ENCODE data around the gene CDC34.

Gene CDC34

DNA sequence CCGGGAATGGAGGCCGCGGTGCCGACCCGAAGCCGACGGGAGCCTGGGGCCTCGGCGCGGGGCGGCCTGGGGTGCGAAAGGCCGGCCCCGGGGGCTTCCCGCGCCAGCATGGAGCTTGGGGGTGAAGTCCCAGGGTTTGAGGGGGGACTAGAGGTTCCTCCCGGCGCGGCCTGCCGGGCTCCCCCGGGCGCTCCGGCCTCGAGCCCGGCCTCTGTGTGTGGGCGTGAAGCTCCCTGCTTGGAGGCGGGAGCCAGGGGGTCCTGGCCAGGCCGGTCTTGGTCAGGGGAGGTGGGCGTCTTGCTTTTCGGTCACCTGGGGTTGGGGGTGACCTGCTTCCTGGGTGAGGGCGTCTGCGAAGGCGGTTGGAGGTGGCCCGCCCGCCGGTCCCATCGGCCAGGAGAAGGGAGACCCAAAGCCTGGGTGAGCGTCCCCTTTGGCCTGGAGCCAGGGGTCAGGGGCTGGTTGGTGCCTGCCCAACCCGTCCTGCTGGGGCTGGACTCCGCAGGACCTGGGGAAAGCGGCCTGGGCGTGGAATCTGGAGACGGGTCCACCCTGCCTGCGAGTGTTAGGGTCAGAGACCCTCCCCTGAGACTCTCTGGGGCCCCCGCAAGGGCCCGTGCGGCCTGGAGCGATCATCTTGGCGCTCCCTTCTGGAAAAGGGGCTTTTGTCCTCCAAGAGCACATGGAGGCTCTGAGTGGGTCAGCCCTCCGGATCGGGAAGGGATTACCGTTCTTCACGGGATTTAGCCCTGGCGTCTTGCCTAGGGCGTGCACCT lies 41.4 kb downstream of the CDC34 start:
- H3K4me3 ChIP-seq (ENCODE audit: insufficient read depth, low read length, poor library complexity, severe bottlenecking): peak overlapping the region; percentile 70
- peak overlapping the region; percentile 17 for H2AFZ ChIP-seq (ENCODE audit: low read depth, low read length, severe bottlenecking)
- peak overlapping the region; percentile 80 for H3K9ac ChIP-seq (ENCODE audit: low read length)
- no peaks in the 10 kb centered on the region for H4K20me1 ChIP-seq (ENCODE audit: low read depth, low read length)
- no peaks in the 10 kb centered on the region for H3K27me3 ChIP-seq (ENCODE audit: low read length)
- TF ChIP-seq, protein P1, sequence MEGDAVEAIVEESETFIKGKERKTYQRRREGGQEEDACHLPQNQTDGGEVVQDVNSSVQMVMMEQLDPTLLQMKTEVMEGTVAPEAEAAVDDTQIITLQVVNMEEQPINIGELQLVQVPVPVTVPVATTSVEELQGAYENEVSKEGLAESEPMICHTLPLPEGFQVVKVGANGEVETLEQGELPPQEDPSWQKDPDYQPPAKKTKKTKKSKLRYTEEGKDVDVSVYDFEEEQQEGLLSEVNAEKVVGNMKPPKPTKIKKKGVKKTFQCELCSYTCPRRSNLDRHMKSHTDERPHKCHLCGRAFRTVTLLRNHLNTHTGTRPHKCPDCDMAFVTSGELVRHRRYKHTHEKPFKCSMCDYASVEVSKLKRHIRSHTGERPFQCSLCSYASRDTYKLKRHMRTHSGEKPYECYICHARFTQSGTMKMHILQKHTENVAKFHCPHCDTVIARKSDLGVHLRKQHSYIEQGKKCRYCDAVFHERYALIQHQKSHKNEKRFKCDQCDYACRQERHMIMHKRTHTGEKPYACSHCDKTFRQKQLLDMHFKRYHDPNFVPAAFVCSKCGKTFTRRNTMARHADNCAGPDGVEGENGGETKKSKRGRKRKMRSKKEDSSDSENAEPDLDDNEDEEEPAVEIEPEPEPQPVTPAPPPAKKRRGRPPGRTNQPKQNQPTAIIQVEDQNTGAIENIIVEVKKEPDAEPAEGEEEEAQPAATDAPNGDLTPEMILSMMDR (IDR thresholded peaks at IDR 0.05; ENCODE audit: insufficient read depth, low read length, poor library complexity, severe bottlenecking): no peak
- no peak for TF ChIP-seq EZH2phosphoT487 (conservative IDR thresholded peaks at IDR 0.05; ENCODE audit: low read length)
- peak overlapping the region; percentile 53 for H3K4me2 ChIP-seq (ENCODE audit: low read depth, low read length, poor library complexity, severe bottlenecking)
- H3K9me3 ChIP-seq (ENCODE audit: insufficient read depth, low read length): no peaks in the 10 kb centered on the region
- H3F3A ChIP-seq (ENCODE audit: insufficient read depth): peaks cover 14% of the 10 kb centered on the region
- no peaks in the 10 kb centered on the region for H3K9me2 ChIP-seq (replicated peaks; ENCODE audit: insufficient read depth, low read length)
- peaks cover 52% of the 10 kb centered on the region for H3K79me2 ChIP-seq (ENCODE audit: insufficient read depth, low read length)
- H3K36me3 ChIP-seq (ENCODE audit: low read length): no peaks in the 10 kb centered on the region
- H3K27ac ChIP-seq (ENCODE audit: low read depth, low read length): peak overlapping the region; percentile 41

DNA sequence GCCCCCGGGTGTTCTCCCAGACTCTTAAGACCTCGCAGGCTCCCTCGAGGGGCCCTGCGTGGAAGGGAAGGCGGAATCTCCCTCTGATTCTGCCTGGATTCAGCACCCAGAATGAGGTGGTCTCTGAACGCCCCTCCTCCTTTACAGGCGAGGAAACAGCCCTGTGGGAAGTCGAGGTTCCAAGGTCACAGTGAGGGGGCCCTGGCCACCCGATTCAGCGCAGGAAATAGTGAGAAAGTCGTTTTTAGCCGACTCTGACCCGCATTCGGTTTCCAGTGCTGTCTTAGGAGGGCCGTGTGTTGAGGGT lies 41.9 kb downstream of the CDC34 start:
- peak overlapping the region; percentile 80 for H3K9ac ChIP-seq (ENCODE audit: low read length)
- no peak overlapping the region for H3K27ac ChIP-seq (ENCODE audit: low read depth, low read length)
- TF ChIP-seq, protein P1 (IDR thresholded peaks at IDR 0.05; ENCODE audit: insufficient read depth, low read length, poor library complexity, severe bottlenecking): no peak
- TF ChIP-seq EZH2phosphoT487 (conservative IDR thresholded peaks at IDR 0.05; ENCODE audit: low read length): no peak
- H3K4me3 ChIP-seq (ENCODE audit: insufficient read depth, low read length, poor library complexity, severe bottlenecking): peak overlapping the region; percentile 70
- no peak overlapping the region for H2AFZ ChIP-seq (ENCODE audit: low read depth, low read length, severe bottlenecking)
- H3K9me2 ChIP-seq (replicated peaks; ENCODE audit: insufficient read depth, low read length): no peaks in the 10 kb centered on the region
- peaks cover 14% of the 10 kb centered on the region for H3F3A ChIP-seq (ENCODE audit: insufficient read depth)
- H3K27me3 ChIP-seq (ENCODE audit: low read length): no peaks in the 10 kb centered on the region
- H3K4me2 ChIP-seq (ENCODE audit: low read depth, low read length, poor library complexity, severe bottlenecking): peak overlapping the region; percentile 53
- H4K20me1 ChIP-seq (ENCODE audit: low read depth, low read length): no peaks in the 10 kb centered on the region
- no peaks in the 10 kb centered on the region for H3K36me3 ChIP-seq (ENCODE audit: low read length)
- peaks cover 57% of the 10 kb centered on the region for H3K79me2 ChIP-seq (ENCODE audit: insufficient read depth, low read length)
- no peaks in the 10 kb centered on the region for H3K9me3 ChIP-seq (ENCODE audit: insufficient read depth, low read length)

DNA sequence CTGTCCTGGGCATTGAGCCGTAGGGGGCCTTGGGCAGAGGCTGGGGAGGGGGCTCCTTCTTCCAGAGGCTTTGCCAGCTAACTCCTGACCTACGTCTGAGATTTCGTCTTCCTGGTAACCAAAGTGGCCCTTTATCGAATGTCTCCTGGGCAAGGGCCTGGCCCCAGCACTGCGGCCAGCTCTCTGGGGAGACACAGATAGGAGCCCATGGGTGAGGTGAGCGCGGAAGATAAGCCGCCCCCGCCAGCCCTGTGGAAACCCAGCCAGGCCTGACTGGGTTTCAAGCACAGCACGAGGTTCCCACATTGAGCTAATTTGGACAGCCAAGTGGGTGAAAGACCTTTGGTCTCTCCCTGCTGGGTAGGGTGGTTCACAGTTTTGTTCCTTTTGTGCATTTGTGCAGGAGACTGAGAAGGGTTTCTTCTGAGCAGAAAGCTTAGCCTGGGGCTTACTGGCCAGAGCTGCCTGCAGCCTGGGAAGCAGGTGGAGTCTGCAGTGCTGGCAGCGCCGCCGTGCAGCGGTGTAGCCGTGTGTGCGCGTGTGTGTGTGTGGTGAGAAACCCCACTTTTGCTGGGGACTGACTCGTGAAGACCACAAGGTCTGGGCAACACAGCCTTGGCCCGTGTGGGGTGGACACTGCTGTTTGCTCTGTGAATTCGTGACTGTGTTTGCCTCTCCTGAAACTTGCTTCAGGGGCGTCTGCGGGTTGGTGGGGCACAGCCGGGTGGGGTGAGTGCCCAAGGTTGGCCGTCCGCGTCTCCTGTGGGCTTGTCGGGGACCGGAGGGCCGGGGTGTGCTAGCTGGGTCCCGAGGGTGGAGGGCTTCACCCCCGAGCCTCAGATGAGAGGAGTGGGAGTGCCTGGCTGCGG lies 43.3 kb downstream of the CDC34 start:
- no peak overlapping the region for H3K27ac ChIP-seq (ENCODE audit: low read depth, low read length)
- peak overlapping the region; percentile 32 for H3K9ac ChIP-seq (ENCODE audit: low read length)
- no peak overlapping the region for H2AFZ ChIP-seq (ENCODE audit: low read depth, low read length, severe bottlenecking)
- H3F3A ChIP-seq (ENCODE audit: insufficient read depth): peaks cover 14% of the 10 kb centered on the region
- peak overlapping the region; percentile 21 for H3K4me3 ChIP-seq (ENCODE audit: insufficient read depth, low read length, poor library complexity, severe bottlenecking)
- no peaks in the 10 kb centered on the region for H3K9me3 ChIP-seq (ENCODE audit: insufficient read depth, low read length)
- H3K9me2 ChIP-seq (replicated peaks; ENCODE audit: insufficient read depth, low read length): no peaks in the 10 kb centered on the region
- H3K79me2 ChIP-seq (ENCODE audit: insufficient read depth, low read length): peaks cover 66% of the 10 kb centered on the region
- no peaks in the 10 kb centered on the region for H3K27me3 ChIP-seq (ENCODE audit: low read length)
- H4K20me1 ChIP-seq (ENCODE audit: low read depth, low read length): no peaks in the 10 kb centered on the region
- TF ChIP-seq, protein P1 (IDR thresholded peaks at IDR 0.05; ENCODE audit: insufficient read depth, low read length, poor library complexity, severe bottlenecking): no peak
- TF ChIP-seq EZH2phosphoT487 (conservative IDR thresholded peaks at IDR 0.05; ENCODE audit: low read length): no peak
- no peaks in the 10 kb centered on the region for H3K36me3 ChIP-seq (ENCODE audit: low read length)
- H3K4me2 ChIP-seq (ENCODE audit: low read depth, low read length, poor library complexity, severe bottlenecking): peak overlapping the region; percentile 58
